Natural killer cell (primary cell): Measurements from ENCODE around the gene SLC13A4. TPM values are rescaled to one million over a fixed set of nuclear protein-coding genes. Genes with fewer than 3 reads are reported as not detected.

Experiments
- ATAC-seq, 3 donors: fragments of 150-1000 bp in 2 of 3; fragments of 200-7000 bp in 1 of 3; cut with Tn5 transposase; 1 replicate in 1 of 3; 2 replicates in 2 of 3; pipeline ENCODE4 v1.10.0; 2021; ENCODE audit warnings: mild to moderate bottlenecking in 2 of 3, moderate library complexity in 2 of 3
- DNase-seq, 2 donors: peaks; one replicate each; pipeline versions ENCODE4 v3.0.0 to v3.0.0-alpha.2; 2013 to 2021; ENCODE audit warnings: mixed read lengths in 1 of 2
- H3K27ac ChIP-seq: one replicate; pipeline ENCODE4 v1.5.1; 2013; ENCODE audit warnings: mild to moderate bottlenecking, low read length
- H3K27me3 ChIP-seq: one replicate; pipeline ENCODE4 v1.6.1; 2013; ENCODE audit warnings: low read length; ENCODE audit not compliant: control insufficient read depth, insufficient read depth
- H3K36me3 ChIP-seq: one replicate; pipeline ENCODE4 v1.6.1; 2013; ENCODE audit warnings: low read length; ENCODE audit not compliant: control insufficient read depth, insufficient read depth
- H3K4me1 ChIP-seq: one replicate; pipeline ENCODE4 v1.6.1; 2013; ENCODE audit warnings: low read length; ENCODE audit not compliant: control insufficient read depth, insufficient read depth
- H3K4me3 ChIP-seq: one replicate; pipeline ENCODE4 v1.5.1; 2013; ENCODE audit warnings: low read length
- H3K9me3 ChIP-seq: one replicate; pipeline ENCODE4 v1.6.1; 2013; ENCODE audit warnings: low read length; ENCODE audit not compliant: control insufficient read depth, insufficient read depth
- H3K27ac Mint-ChIP-seq, 2 donors: one replicate each; pipeline ENCODE4 v1.8.0; 2022; ENCODE audit warnings: mild to moderate bottlenecking in 2 of 2, mixed read lengths in 2 of 2, moderate library complexity in 1 of 2
- H3K27me3 Mint-ChIP-seq, 2 donors: one replicate each; pipeline ENCODE4 v1.8.0; 2022; ENCODE audit warnings: low read depth in 2 of 2, mixed read lengths in 2 of 2
- H3K36me3 Mint-ChIP-seq: one replicate; pipeline ENCODE4 v1.8.0; 2022; ENCODE audit warnings: mixed read lengths
- H3K4me1 Mint-ChIP-seq, 2 donors: one replicate each; pipeline ENCODE4 v1.8.0; 2022; ENCODE audit warnings: mixed read lengths in 2 of 2
- H3K4me3 Mint-ChIP-seq: one replicate; pipeline ENCODE4 v1.8.0; 2022; ENCODE audit warnings: mild to moderate bottlenecking, moderate library complexity, mixed read lengths
- H3K9me3 Mint-ChIP-seq, 2 donors: one replicate each; pipeline ENCODE4 v1.8.0; 2022; ENCODE audit warnings: mixed read lengths in 2 of 2
- CTCF ChIP-seq: fragments of 200-600 bp; IDR thresholded peaks from one replicate; pipeline ENCODE4 v1.8.0; 2022; ENCODE audit warnings: antibody characterized with exemption
- WGBS: methylation state at CpG from one replicate; pipeline ENCODE4 v1.1.7; 2013; ENCODE audit warnings: missing lambda C conversion rate; ENCODE audit not compliant: insufficient coverage; 5-methylcytosine and 5-hydroxymethylcytosine counted together
- intact Hi-C: fragments of 100-400 bp; cut with micrococcal nuclease; formaldehyde crosslinking; loops from one replicate; pipeline ENCODE4 v1.14.2; 2022
- total RNA-seq, 4 donors: library from RNA; stranded (reverse); fragments of 120-200 nt in 1 of 4; gene quantifications; one replicate each; pipeline versions ENCODE4 v1.2.3 to v1.2.4, GENCODE V29; 2013 to 2022

The SLC13A4 gene
- total RNA-seq, 3 donors from 2014 or later (not counting 1 experiment from before 2014, with no cell fraction given): not detected

- no peaks in the 10 kb centered on the region for H3K27me3 Mint-ChIP-seq
- Histone ChIP-seq H3K36me3 (peaks cover 62% of the 10 kb centered on the region), H3K27ac (no peak overlapping the region), H3K9me3 (no peaks in the 10 kb centered on the region), H3K4me3 (no peak overlapping the region), H3K4me1 (no peaks in the 10 kb centered on the region), H3K27me3 (no peaks in the 10 kb centered on the region)
- over 99% methylated on average over 7 of the region's 7 CpGs for WGBS
- intact Hi-C loops: no loop called here
- no peak for DNase-seq
- H3K4me1 Mint-ChIP-seq: no peaks in the 10 kb centered on the region
- H3K9me3 Mint-ChIP-seq: no peaks in the 10 kb centered on the region
- no peak overlapping the region for H3K27ac Mint-ChIP-seq
- no peak for TF ChIP-seq CTCF
- ATAC-seq: no peak
- H3K36me3 Mint-ChIP-seq: peaks cover 17% of the 10 kb centered on the region
- H3K4me3 Mint-ChIP-seq: no peak overlapping the region
These were observed 93.7 kb downstream of the SLC13A4 start for GRCh38 chr7:135634191-135634878.

Other genes starting within 250 kb of the SLC13A4 start
- gene CNOT4, start 218.1 kb downstream of the SLC13A4 start, total RNA-seq: 10 to 100 TPM; 40.6 to 47.1 (median 40.7) TPM
- gene NUP205, start 170.3 kb downstream of the SLC13A4 start, total RNA-seq: 10 to 100 TPM; 45.6 to 55.1 (median 53.7) TPM
- gene STMP1, start 65.7 kb downstream of the SLC13A4 start, total RNA-seq: 10 to 100 TPM; 19.4 to 25.8 (median 22.3) TPM
- not detected for gene FAM180A, start 20.6 kb upstream of the SLC13A4 start, total RNA-seq
- 100 to 1,000 TPM; 161 to 170 (median 165) TPM for gene MTPN, start 249.2 kb upstream of the SLC13A4 start, total RNA-seq